Endothelial cell of umbilical vein (primary cell): ENCODE data around the gene PTPN5.

Experiments
- EZH2 ChIP-seq: IDR thresholded peaks from 2 replicates; pipeline ENCODE4 v1.6.1; 2012; ENCODE audit warnings: borderline replicate concordance, low read depth, mild to moderate bottlenecking, moderate library complexity, low read length, inconsistent platforms; ENCODE audit not compliant: severe bottlenecking
- FOS ChIP-seq: IDR thresholded peaks from 2 replicates; pipeline ENCODE4 v1.6.1; 2011; ENCODE audit warnings: mild to moderate bottlenecking, low read length, moderate library complexity, borderline replicate concordance; ENCODE audit not compliant: insufficient read depth
- GATA2 ChIP-seq: IDR thresholded peaks from 2 replicates; pipeline ENCODE4 v1.7.0; 2011; ENCODE audit warnings: low read depth, mild to moderate bottlenecking, moderate library complexity, mixed read lengths, low read length; ENCODE audit not compliant: insufficient read length, insufficient read depth
- JUN ChIP-seq: IDR thresholded peaks from 2 replicates; pipeline ENCODE4 v1.6.1; 2011; ENCODE audit warnings: borderline replicate concordance, low read depth; ENCODE audit not compliant: insufficient read length, insufficient read depth
- MAX ChIP-seq: IDR thresholded peaks from 2 replicates; pipeline ENCODE4 v1.6.1; 2011; ENCODE audit not compliant: insufficient read depth, insufficient read length
- MYC ChIP-seq: IDR thresholded peaks from one replicate; pipeline ENCODE4 v1.6.1; 2011; ENCODE audit warnings: mild to moderate bottlenecking, low read depth, low read length
- POLR2A ChIP-seq: IDR thresholded peaks from 2 replicates; pipeline ENCODE4 v1.6.1; 2012; ENCODE audit warnings: low read depth, mild to moderate bottlenecking, control low read depth, low read length
- POLR2AphosphoS5 ChIP-seq: IDR thresholded peaks from 2 replicates; pipeline ENCODE4 v1.6.1; 2012; ENCODE audit warnings: low read depth, mild to moderate bottlenecking, control low read depth, low read length, moderate library complexity; ENCODE audit not compliant: insufficient read depth
- TF ChIP-seq, protein P1 (sequence below), 2 donors: IDR thresholded peaks; 1 replicate in 1 of 2; 2 replicates in 1 of 2; pipeline ENCODE4 v1.5.1; 2011; ENCODE audit warnings: low read length in 2 of 2, mild to moderate bottlenecking in 2 of 2, moderate library complexity in 2 of 2, control low read depth in 1 of 2, inconsistent platforms in 1 of 2, low read depth in 1 of 2; ENCODE audit not compliant: insufficient read depth in 1 of 2; ENCODE audit errors: extremely low read depth in 1 of 2

DNA sequence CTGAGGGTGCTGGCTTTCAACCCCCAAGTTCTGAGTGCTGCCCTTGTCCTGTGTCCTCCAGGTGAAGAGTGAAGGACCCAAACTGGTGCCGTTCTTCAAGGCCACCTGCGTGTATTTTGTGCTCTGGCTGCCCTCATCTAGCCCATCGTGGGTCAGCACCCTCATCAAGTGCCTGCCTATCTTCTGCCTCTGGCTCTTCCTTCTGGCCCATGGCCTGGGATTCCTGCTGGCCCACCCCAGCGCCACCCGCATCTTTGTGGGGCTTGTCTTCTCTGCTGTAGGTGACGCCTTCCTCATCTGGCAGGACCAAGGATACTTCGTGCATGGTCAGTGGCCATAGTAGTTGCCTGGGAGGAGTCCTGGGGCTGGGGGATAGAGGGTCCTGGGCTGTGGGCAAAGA, 90.7 kb downstream of the PTPN5 start:
- TF ChIP-seq, protein P1, sequence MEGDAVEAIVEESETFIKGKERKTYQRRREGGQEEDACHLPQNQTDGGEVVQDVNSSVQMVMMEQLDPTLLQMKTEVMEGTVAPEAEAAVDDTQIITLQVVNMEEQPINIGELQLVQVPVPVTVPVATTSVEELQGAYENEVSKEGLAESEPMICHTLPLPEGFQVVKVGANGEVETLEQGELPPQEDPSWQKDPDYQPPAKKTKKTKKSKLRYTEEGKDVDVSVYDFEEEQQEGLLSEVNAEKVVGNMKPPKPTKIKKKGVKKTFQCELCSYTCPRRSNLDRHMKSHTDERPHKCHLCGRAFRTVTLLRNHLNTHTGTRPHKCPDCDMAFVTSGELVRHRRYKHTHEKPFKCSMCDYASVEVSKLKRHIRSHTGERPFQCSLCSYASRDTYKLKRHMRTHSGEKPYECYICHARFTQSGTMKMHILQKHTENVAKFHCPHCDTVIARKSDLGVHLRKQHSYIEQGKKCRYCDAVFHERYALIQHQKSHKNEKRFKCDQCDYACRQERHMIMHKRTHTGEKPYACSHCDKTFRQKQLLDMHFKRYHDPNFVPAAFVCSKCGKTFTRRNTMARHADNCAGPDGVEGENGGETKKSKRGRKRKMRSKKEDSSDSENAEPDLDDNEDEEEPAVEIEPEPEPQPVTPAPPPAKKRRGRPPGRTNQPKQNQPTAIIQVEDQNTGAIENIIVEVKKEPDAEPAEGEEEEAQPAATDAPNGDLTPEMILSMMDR (IDR thresholded peaks at IDR 0.05; ENCODE audit: extremely low read depth in 1 of 2, insufficient read depth in 1 of 2, low read depth in 1 of 2, low read length in 2 of 2), result no peak
- TF ChIP-seq JUN (no peak), POLR2AphosphoS5 (no peak), POLR2A (no peak), EZH2 (no peak), MYC (no peak), MAX (no peak), GATA2 (no peak), FOS (no peak)
